ENCODE data around the gene LRCH1.
A peak's percentile ranks its signal among the peaks of the same experiment; 100 is the strongest.

Gene LRCH1, protein sequence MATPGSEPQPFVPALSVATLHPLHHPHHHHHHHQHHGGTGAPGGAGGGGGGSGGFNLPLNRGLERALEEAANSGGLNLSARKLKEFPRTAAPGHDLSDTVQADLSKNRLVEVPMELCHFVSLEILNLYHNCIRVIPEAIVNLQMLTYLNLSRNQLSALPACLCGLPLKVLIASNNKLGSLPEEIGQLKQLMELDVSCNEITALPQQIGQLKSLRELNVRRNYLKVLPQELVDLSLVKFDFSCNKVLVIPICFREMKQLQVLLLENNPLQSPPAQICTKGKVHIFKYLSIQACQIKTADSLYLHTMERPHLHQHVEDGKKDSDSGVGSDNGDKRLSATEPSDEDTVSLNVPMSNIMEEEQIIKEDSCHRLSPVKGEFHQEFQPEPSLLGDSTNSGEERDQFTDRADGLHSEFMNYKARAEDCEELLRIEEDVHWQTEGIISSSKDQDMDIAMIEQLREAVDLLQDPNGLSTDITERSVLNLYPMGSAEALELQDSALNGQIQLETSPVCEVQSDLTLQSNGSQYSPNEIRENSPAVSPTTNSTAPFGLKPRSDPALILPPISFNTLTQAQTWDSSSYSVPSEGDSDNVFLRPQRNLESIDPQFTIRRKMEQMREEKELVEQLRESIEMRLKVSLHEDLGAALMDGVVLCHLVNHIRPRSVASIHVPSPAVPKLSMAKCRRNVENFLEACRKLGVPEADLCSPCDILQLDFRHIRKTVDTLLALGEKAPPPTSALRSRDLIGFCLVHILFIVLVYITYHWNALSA

DNA sequence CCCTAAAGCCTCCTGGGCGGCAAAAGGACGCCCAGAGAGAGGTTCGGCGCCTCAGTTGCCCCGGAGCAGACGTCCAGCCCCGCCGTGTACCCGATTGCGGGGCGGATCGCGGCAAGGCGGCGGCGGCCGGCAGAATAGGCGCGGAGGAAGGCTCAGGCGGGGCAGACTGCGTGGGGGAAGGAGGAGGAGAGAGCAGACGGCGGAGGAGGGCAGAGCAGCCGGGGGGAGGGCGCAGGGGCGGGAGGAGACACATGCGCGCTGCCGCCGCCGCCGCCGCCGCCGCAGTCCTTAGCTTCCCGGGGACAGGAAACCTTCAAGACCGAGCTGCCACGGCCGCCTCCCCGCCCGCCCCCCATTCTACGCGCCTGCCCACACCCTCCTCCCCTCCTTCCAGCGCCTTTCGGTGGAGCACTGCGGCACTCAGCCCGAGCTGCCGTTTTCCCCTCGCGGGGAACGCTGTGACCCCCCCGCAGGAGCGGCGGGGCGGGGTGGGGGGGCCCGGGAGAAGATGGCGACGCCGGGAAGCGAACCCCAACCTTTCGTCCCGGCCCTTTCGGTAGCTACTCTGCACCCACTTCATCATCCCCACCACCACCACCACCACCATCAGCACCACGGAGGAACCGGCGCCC, at the start of gene LRCH1:
LRCH1 (plus strand) TSS at position 282 of the 632 bp plus-strand sequence; CDS start at position 509, 227 bp downstream.
- peak within 1 kb of the TSS; percentile 89 for H3K4me3 ChIP-seq (ENCODE audit: low read depth, low read length)
- ChIA-PET CTCF (interaction anchor here (1.1 to 3.4 kb wide), 19 partner anchors 11 to 176 kb away, joined by 3 to 188 read pairs (median 10); no protein-coding TSS in a partner anchor), POLR2A (no interaction called here)
- no peak for DNase-seq (ENCODE audit: low read depth, low spot score)
- TF ChIP-seq, protein P1, sequence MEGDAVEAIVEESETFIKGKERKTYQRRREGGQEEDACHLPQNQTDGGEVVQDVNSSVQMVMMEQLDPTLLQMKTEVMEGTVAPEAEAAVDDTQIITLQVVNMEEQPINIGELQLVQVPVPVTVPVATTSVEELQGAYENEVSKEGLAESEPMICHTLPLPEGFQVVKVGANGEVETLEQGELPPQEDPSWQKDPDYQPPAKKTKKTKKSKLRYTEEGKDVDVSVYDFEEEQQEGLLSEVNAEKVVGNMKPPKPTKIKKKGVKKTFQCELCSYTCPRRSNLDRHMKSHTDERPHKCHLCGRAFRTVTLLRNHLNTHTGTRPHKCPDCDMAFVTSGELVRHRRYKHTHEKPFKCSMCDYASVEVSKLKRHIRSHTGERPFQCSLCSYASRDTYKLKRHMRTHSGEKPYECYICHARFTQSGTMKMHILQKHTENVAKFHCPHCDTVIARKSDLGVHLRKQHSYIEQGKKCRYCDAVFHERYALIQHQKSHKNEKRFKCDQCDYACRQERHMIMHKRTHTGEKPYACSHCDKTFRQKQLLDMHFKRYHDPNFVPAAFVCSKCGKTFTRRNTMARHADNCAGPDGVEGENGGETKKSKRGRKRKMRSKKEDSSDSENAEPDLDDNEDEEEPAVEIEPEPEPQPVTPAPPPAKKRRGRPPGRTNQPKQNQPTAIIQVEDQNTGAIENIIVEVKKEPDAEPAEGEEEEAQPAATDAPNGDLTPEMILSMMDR (IDR thresholded peaks at IDR 0.05; ENCODE audit: insufficient read depth, low read length, missing control alignments) = no peak

DNA sequence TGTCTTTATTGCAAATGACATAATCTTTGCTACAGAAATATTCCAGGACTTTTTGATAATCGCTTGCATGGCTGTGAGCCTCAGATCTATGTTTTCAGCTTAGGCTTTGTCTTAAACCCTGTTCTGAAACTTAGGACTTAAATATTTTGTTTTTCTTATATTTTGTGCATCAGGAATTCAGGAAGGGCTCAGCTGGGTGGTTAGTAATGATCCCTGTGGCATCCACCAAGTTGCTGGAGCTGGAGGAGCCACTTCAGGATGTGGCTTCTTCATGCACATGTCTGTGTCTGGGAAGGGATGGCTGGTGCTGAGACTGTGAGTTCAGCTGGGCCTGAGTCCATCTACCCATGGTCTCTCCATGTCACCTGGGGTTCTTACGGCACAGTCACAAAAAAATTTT, 48.9 kb upstream of the LRCH1 start:
- POLR2A ChIA-PET = no interaction called here
- CTCF ChIA-PET = no interaction called here
- TF ChIP-seq, protein P1 (IDR thresholded peaks at IDR 0.05; ENCODE audit: insufficient read depth, low read length, missing control alignments) = no peak
- no peak for DNase-seq (ENCODE audit: low read depth, low spot score)
- H3K4me3 ChIP-seq (ENCODE audit: low read depth, low read length) = no peak overlapping the region

DNA sequence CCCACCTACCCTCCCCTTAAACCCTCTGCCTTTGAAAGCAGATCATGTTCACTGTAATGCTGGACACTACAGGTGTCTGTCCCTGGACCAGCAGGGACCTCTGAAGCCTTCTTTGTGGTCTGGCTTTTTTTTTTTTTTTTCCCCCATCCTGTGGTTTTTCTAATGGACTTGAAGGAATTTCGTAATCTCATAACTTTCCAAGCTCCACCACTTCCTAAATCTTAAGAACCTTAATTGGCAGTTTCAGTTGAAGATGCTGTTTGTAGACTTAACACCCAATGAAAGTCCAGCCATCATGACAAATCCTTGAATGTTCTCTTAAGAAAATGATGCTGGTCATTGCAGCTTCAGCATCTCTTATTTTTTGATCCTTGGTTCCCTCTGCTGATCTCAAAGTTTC, 45.0 kb upstream of the LRCH1 start:
- ChIA-PET CTCF (interaction anchor here (1.3 kb wide), 1 partner anchor 44 kb away, joined by 5 read pairs; no protein-coding TSS in a partner anchor), POLR2A (no interaction called here)
- H3K4me3 ChIP-seq (ENCODE audit: low read depth, low read length) = no peak overlapping the region
- TF ChIP-seq, protein P1 (IDR thresholded peaks at IDR 0.05; ENCODE audit: insufficient read depth, low read length, missing control alignments) = no peak
- no peak for DNase-seq (ENCODE audit: low read depth, low spot score)

DNA sequence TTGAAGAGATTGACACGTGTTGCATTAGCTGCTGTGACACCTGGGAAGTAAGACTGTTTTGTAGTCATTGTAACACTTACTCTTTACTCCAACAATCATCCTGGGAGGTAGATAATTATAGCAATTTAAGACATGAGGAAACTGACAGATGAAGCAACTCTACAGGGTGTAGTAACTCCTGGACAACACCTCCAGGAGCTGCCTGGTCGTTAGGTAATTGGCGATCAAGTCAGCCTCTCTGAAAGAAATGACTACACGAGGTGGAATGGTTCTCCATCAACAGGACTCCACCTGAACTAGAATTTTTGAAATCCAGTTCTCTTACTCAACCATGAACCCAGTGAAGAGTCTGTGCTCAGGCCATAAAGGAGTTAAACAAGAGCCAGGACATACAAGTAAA, 43.0 kb upstream of the LRCH1 start:
- ChIA-PET POLR2A (no interaction called here), CTCF (interaction anchor here (0.8 to 2.2 kb wide), 3 partner anchors 16 to 211 kb away, joined by 3 to 6 read pairs (median 3); no protein-coding TSS in a partner anchor)
- TF ChIP-seq, protein P1 (IDR thresholded peaks at IDR 0.05; ENCODE audit: insufficient read depth, low read length, missing control alignments) = no peak
- H3K4me3 ChIP-seq (ENCODE audit: low read depth, low read length) = no peak overlapping the region
- DNase-seq (ENCODE audit: low read depth, low spot score) = no peak

DNA sequence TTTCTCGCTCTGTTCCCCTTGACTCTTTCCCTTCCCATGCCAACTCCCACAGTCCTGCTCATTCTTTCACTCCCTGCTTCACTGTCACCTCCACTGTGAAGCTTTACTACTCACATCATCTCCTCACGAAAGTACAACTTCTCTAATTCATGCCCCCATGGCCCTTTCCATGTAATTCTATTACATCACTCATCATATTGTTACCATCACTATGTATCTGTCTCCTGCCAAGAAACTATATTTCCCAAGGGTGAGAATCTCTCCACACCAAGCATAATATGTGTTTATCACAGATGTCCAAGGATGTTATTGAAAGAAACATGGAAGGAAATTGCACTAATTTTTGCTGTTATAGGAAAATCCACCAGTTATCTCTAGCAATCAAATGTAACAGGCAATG, 37.2 kb upstream of the LRCH1 start:
- H3K4me3 ChIP-seq (ENCODE audit: low read depth, low read length) = no peak overlapping the region
- TF ChIP-seq, protein P1 (IDR thresholded peaks at IDR 0.05; ENCODE audit: insufficient read depth, low read length, missing control alignments) = no peak
- CTCF ChIA-PET = interaction anchor here (1.1 kb wide), 1 partner anchor 21 kb away, joined by 3 read pairs; no protein-coding TSS in a partner anchor
- POLR2A ChIA-PET = no interaction called here
- no peak for DNase-seq (ENCODE audit: low read depth, low spot score)

Measured in AG04449 (cell line).